GM19238 (cell line): Measurements from ENCODE around the gene POLE2.
"Not testable (repeated sequence)": the region's sequence is repeated elsewhere in the genome, so short reads cannot be mapped to it uniquely, and the experiment has no call there.

ENCODE experiments used
- DNase-seq: peaks from one replicate; pipeline ENCODE4 v3.0.0; 2011; ENCODE audit warnings: low spot score; ENCODE audit not compliant: insufficient read length

The POLE2 gene

GRCh38 chr14:49659526-49660455 lies 28.2 kb downstream of the POLE2 start:
- no peak for DNase-seq

- not testable (repeated sequence) for DNase-seq
Measured at GRCh38 chr14:49657500-49657899, 30.5 kb downstream of the POLE2 start.

- DNase-seq, result no peak
Measured at GRCh38 chr14:49654511-49654910, 33.5 kb downstream of the POLE2 start.

DNA sequence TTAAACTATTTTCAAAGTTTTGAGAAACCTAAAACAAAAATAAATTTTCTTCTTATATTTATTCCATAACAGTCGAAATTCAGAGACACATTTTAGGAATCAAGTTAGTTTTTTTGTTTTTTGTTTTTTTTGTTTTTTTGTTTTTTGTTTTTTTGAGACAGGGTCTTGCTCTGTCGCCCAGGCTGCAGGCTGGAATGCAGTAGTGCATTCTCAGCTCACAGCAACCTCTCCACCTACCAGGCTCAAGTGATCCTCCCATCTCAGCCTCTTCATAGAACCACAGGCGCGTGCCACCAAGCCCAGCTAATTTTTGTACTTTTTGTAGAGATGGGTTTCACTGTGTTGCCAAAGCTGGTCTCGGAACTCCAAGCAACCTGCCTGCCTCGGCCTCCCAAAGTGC lies 34.5 kb downstream of the POLE2 start:
- no peak for DNase-seq

DNA sequence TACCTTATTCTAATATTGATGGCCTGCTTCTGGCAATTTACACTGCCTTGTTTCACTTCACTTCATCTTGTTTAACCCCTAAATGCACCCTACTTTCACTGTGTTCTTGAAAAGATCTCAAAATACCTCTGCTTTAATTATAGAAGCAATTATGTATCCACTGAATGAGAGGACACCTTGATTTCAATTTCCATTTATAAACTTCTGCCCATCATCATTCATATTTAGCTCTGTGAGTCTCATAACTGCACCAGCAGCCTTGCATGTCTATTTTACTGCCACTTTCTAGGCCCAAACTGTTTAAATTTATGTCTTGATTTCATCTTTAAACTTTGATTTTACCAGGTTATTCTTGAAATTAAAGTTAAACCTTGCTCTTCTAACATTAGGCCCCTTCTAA lies 45.9 kb downstream of the POLE2 start:
- no peak for DNase-seq

DNA sequence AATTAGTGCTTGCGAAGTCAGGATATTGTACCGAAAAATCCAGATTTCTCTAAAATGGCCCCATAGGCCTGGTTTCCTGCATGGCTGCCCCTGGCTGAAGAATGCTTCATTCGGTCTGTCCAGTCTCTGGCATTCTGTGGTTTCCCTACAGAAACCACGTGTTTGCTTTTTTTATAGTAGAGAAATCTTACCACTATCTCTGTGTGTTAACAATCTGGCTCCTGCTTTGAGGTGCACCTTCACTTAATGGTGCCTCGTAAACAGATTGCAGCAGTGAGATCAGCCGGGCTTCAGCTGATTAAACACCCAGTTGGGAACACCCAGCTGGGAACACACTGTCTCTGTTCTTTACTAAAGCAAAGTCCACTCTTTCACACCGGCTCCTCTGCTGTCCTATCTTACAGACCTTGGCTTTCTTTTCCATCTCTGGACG lies 46.3 kb downstream of the POLE2 start:
- DNase-seq, result no peak

- DNase-seq, result no peak
Measured at GRCh38 chr14:49640540-49641417, 47.2 kb downstream of the POLE2 start.

GRCh38 chr14:49637534-49638078 lies 50.4 kb downstream of the POLE2 start:
- DNase-seq, result no peak

GRCh38 chr14:49636866-49637265 lies 51.1 kb downstream of the POLE2 start:
- no peak for DNase-seq

- peak; percentile 35 for DNase-seq
Measured at GRCh38 chr14:49634547-49635334, 53.3 kb downstream of the POLE2 start, which contains the start of gene DNAAF2. TSS of gene DNAAF2 (minus strand) at chr14:49635244. CDS start at chr14:49635149, 95 bp downstream.

DNA sequence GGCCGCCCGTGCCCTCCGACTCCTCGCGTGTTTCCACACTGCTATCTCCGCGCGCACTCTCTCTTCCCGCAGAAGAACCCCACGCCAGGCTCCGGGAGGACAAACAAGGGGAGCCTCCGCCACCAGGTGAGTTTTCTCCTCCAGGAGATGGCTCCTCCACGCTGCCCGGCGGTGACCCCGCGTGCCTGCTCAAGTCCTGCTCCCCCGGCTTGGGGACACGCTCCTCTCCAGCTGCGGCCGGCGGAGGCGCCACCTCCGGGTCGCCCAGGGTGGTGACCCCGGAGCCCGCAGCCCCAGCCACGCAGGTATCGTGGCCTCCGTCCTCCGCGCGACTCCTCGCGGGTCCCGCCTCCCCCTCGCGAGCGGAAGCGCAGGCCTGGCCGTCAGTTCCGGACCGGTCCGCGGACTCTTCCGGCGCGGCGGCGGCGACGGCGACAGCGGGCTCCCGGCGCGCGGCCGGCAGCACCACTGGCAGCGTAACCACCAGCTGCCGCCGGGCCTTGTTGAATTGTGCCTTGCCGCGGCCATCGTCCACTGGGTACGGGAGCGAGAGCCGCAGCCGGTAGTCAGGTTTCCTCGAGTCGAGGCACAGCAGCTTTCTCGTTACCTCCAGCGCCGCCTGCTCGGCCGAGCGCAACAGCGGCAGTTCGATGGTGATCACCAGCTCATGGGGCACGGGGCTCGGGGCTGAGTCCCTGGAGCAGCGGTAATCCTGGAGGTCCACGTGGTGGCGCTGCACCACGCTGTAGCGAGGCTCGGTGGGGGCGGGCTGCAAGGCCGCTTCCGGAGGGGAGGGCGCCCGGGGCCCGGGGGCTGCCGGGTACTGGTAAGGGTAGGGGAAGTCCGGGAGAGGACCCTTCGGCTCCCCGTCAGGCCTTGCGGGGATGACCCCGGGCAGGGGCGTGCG lies 54.1 kb downstream of the POLE2 start:
- peak; percentile 88 for DNase-seq

GRCh38 chr14:49623941-49624839 lies 63.8 kb downstream of the POLE2 start:
- no peak for DNase-seq

DNA sequence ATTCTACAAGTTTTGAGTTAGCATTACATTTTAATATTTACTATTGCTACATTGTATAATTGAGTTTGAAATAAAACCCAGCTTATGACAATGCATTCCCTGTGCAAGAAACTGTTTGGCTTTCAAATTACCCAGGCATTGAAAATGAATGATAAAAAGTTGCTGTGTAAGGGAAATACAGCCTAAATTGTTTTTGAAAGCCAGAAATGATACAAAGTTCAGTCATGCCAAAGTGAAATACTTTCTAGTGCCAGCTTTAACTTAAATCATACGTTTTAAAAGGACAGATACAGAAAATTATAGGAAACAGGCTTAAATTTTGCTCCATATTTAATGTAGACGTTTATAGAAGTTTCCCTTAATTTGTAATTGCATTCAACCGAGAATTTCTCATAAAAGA lies 64.6 kb downstream of the POLE2 start:
- no peak for DNase-seq

GRCh38 chr14:49622022-49622607 lies 65.9 kb downstream of the POLE2 start:
- no peak for DNase-seq

DNA sequence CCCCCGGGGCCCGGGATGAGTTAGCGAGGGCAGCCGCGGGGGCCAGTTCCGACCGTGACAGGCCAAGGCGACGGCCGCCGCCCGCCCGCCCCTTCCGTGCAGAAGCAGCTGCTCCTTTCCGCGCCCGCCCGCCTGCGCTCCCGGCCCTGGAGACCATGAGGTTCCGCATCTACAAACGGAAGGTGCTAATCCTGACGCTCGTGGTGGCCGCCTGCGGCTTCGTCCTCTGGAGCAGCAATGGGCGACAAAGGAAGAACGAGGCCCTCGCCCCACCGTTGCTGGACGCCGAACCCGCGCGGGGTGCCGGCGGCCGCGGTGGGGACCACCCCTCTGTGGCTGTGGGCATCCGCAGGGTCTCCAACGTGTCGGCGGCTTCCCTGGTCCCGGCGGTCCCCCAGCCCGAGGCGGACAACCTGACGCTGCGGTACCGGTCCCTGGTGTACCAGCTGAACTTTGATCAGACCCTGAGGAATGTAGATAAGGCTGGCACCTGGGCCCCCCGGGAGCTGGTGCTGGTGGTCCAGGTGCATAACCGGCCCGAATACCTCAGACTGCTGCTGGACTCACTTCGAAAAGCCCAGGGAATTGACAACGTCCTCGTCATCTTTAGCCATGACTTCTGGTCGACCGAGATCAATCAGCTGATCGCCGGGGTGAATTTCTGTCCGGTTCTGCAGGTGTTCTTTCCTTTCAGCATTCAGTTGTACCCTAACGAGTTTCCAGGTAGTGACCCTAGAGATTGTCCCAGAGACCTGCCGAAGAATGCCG lies 66.7 kb downstream of the POLE2 start:
- DNase-seq, result no peak

DNA sequence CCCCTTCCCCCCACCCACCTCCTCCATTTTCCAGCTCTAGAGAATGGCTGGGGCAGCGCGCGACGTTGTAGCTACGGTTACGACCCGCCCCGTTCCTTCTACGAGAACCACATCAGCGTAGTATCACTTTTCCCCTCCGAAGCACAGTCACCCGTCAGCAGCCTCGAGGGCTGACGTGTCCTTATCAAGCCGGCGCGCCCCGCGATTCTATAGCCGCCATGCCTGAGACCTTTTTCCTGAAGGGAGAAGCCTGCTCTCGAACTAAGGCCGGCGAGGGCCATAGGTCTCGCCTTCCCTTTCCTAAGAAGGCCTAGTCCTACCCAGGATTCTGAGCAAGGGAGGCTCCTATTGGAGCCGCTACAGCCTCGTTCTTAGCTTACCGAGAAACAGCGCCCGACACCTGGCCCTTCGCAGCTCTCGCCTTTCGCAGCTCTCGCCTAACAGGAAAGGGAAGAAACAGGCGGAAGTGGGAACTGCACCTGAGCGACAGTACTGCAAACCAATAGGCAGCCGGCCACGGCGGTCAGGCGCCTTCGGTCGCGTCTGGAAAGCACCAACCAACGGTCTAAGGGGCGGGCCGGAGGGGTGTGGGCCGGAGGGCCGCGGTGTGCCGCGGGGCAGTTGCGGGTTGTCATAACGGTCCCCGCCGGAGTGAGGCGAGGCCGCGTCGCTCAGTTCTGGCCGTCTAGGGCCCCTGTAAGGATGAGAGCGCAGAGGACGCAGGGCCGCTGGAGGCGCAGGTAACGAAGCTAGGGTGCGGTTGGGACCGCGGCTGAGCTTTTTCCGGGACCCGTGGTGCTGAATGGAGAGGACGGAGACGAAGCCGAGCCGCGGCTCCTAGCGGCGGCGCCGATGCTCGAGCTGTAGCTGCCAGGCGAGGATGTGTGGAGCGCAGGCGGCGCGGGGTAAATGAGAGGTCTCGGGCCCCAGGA lies 67.6 kb downstream of the POLE2 start, which contains the start of the genes MGAT2 and RPL36AL:
TSS of gene MGAT2 (plus strand) at position 618 of the 932 bp plus-strand sequence. CDS start 470 bp downstream, outside the sequence.
TSS of gene RPL36AL (minus strand) at position 445 of the 932 bp plus-strand sequence. CDS start 1,522 bp downstream, outside the sequence.
- peak; percentile 90 for DNase-seq
